ENCODE data around the gene WDR38. TPM values are rescaled to one million over a fixed set of nuclear protein-coding genes. Genes with fewer than 3 reads are reported as not detected.

Gene WDR38
- total RNA-seq, 1 donor from 2014 or later, result 6.6 TPM

DNA sequence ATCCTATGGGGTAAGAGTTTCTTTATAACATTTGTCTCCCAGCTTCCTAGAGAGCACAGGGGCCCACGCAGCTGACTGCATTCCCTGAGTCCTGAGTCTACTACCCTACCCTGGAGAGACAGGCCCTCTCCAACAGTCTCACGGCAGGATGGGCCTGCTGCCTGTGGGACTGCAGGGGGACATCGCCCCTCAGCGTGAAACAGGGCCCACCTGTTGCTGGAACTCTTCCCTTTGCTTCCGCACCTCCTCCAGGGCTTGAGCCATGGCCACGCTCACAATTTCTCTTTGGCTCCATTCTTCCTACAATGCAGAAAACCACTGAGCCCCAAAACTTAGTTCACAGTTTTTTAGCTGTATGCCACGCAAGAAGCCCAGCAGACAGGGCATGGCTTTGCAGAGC lies 36.9 kb downstream of the WDR38 start:
- no peak overlapping the region for H3K4me3 ChIP-seq
- intact Hi-C loops (cut with DNase I), result no loop called here
- H3K36me3 ChIP-seq, result peaks cover 93% of the 10 kb centered on the region
- no peak for DNase-seq
- no peak for ATAC-seq
- TF ChIP-seq, protein P1, sequence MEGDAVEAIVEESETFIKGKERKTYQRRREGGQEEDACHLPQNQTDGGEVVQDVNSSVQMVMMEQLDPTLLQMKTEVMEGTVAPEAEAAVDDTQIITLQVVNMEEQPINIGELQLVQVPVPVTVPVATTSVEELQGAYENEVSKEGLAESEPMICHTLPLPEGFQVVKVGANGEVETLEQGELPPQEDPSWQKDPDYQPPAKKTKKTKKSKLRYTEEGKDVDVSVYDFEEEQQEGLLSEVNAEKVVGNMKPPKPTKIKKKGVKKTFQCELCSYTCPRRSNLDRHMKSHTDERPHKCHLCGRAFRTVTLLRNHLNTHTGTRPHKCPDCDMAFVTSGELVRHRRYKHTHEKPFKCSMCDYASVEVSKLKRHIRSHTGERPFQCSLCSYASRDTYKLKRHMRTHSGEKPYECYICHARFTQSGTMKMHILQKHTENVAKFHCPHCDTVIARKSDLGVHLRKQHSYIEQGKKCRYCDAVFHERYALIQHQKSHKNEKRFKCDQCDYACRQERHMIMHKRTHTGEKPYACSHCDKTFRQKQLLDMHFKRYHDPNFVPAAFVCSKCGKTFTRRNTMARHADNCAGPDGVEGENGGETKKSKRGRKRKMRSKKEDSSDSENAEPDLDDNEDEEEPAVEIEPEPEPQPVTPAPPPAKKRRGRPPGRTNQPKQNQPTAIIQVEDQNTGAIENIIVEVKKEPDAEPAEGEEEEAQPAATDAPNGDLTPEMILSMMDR (IDR thresholded peaks at IDR 0.05), result no peak
- no peaks in the 10 kb centered on the region for H3K27me3 ChIP-seq (ENCODE audit: low read depth)
- no peak overlapping the region for H3K27ac ChIP-seq
- H3K4me1 ChIP-seq, result no peaks in the 10 kb centered on the region
- H3K9me3 ChIP-seq, result no peaks in the 10 kb centered on the region

DNA sequence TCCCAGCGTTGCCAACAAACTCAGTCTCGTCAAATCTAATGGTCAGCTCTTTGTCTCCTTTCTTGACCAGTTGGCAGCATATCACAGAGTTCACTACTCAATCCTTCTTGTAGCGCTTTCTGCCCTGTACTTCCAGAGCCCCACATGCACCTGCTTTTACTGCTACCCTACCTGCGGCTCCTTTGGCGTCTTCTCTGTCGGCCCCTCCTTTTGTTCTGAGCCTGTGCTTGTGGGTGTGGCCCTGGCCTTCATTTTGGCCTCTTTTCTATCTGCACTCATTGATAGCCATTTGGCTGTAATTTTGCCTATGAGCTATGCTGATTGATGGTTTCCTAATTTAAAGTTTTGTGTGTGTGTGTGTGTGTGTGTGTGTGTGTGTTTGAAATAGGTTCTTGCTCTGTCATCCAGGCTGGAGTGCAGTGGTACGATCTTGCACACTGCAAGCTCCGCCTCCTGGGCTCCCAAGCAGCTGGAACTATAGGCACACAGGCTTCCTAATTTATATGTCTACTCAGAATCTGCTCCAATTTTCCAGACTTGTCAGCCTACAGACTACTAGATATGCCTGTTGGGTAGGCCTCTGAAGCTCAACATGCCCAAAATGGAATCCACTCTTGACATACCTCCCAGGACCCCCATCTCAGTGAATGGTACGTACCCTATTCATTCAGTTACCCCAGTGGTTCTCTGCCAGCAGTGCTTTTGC lies 40.9 kb downstream of the WDR38 start:
- Histone ChIP-seq H3K4me3 (no peak overlapping the region), H3K36me3 (peaks cover 86% of the 10 kb centered on the region), H3K27ac (no peak overlapping the region), H3K4me1 (no peaks in the 10 kb centered on the region), H3K27me3 (ENCODE audit: low read depth) (no peaks in the 10 kb centered on the region), H3K9me3 (no peaks in the 10 kb centered on the region)
- intact Hi-C loops (cut with DNase I), result no loop called here
- DNase-seq (no peak), ATAC-seq (no peak)
- TF ChIP-seq, protein P1 (IDR thresholded peaks at IDR 0.05), result no peak

DNA sequence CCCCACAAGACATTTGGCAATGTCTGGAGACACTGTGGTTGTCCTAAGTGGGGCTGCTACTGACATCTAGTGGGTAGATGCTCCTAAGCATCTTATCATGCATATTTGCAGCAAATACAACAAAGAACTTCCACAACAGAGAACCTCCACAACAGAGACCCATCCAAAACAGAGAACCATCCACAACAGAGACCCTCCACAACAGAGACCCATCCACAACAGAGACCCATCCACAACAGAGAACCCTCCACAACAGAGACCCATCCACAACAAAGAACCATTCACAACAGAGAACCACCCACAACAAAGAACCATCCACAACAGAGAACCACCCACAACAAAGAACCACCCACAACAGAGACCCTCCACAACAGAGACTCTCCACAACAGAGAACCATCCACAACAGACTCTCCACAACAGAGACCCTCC lies 41.5 kb downstream of the WDR38 start:
- Histone ChIP-seq H3K4me3 (no peak overlapping the region), H3K4me1 (no peaks in the 10 kb centered on the region), H3K27ac (no peak overlapping the region), H3K36me3 (peaks cover 86% of the 10 kb centered on the region), H3K27me3 (ENCODE audit: low read depth) (no peaks in the 10 kb centered on the region), H3K9me3 (no peaks in the 10 kb centered on the region)
- DNase-seq (no peak), ATAC-seq (no peak)
- TF ChIP-seq, protein P1 (IDR thresholded peaks at IDR 0.05), result peak; percentile 16
- intact Hi-C loops (cut with DNase I), result no loop called here

DNA sequence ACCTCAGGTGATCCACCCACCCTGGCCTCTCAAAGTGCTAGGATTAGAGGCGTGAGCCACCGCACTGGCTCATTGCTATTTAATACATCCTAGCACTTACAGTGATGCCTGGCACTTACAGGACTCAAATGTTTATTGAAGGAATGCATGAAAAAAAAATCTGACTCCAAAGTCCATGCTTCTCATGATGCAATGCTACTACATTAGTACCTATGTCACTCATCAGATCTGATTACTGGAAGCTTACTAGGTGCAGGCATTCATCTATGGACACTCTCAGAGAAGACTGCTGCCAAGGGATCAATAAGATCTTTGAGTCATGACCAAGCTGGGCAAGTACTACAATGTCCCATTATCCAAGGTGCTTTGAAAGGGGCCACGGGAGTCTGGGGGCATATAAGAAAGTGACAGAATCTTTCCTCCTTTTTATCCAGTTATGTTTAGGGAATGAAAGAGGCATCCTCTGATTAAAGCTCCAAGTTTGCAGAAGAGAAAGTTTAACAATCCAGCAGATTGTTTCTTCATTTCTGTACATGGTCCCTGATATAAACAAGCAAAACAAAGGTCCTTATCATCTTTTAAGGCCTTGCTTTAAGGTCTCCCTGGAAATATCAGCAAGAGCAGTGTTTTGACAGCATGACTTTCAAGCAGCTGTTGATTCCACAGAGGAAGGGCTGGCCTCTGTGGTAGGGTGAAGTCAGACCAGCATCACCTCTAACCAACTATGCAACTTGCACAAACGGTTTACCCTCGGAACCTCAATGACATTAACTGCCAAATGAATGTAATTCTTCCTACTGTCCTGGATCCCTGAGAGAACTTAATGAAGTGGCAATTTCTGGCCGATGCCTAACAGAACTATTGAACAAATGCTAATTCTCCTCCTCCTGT lies 44.6 kb downstream of the WDR38 start:
- Histone ChIP-seq H3K27ac (no peak overlapping the region), H3K4me1 (no peaks in the 10 kb centered on the region), H3K36me3 (peaks cover 79% of the 10 kb centered on the region), H3K4me3 (no peak overlapping the region), H3K27me3 (ENCODE audit: low read depth) (no peaks in the 10 kb centered on the region), H3K9me3 (no peaks in the 10 kb centered on the region)
- no peak for DNase-seq
- intact Hi-C loops (cut with DNase I), result no loop called here
- ATAC-seq, result no peak
- TF ChIP-seq, protein P1 (IDR thresholded peaks at IDR 0.05), result no peak

DNA sequence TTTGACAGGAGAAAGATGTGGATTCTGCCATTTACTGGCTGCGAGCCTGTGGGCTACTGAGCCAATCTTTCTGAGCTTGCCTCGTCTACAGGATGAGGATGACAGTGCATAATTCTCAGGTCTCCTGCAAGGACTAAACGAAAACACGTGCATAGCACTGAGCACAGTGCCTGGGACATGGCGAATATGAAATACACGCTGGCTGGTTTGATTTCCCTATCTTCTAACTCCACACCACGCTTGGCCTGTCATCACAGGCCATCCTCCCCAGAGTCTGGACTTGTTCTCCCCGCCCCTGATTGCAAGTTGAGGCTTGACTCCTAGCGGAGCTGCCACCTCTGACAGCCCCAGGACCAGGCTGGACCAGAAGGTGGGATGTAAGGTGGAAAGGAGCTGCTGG lies 46.6 kb downstream of the WDR38 start:
- H3K27ac ChIP-seq, result no peak overlapping the region
- no peaks in the 10 kb centered on the region for H3K4me1 ChIP-seq
- no peak overlapping the region for H3K4me3 ChIP-seq
- TF ChIP-seq, protein P1 (IDR thresholded peaks at IDR 0.05), result no peak
- DNase-seq (no peak), ATAC-seq (no peak)
- H3K27me3 ChIP-seq (ENCODE audit: low read depth), result no peaks in the 10 kb centered on the region
- intact Hi-C loops (cut with DNase I), result no loop called here
- no peaks in the 10 kb centered on the region for H3K9me3 ChIP-seq
- peaks cover 76% of the 10 kb centered on the region for H3K36me3 ChIP-seq

Measured in lower lobe of right lung (tissue), 2 donors.